Measurements from ENCODE around the gene BMP8A.

GRCh38 chr1:39469150-39469549 is 22.3 kb upstream of the BMP8A start:
- TF ChIP-seq CBX8 (IDR thresholded peaks at IDR 0.05; ENCODE audit: borderline replicate concordance, low read depth, low read length) = no peak
- TF ChIP-seq ATF3 (IDR thresholded peaks at IDR 0.05; ENCODE audit: insufficient read depth, low read depth, low read length) = no peak
- TF ChIP-seq CTCF (IDR thresholded peaks at IDR 0.05; ENCODE audit: control extremely low read depth in 1 of 3, insufficient read depth in 1 of 3, low read depth in 1 of 3, low read length in 3 of 3) = no peak
- no peak for TF ChIP-seq TBP (IDR thresholded peaks at IDR 0.05; ENCODE audit: low read depth, low read length)
- TF ChIP-seq RFX5 (IDR thresholded peaks at IDR 0.05; ENCODE audit: borderline replicate concordance, low read depth, low read length) = no peak
- TF ChIP-seq EZH2 (IDR thresholded peaks at IDR 0.05; ENCODE audit: low read depth, low read length, severe bottlenecking) = no peak
- TF ChIP-seq JUND (IDR thresholded peaks at IDR 0.05; ENCODE audit: low read length) = no peak
- TF ChIP-seq POLR2AphosphoS5 (IDR thresholded peaks at IDR 0.05; ENCODE audit: low read depth, low read length) = no peak
- TF ChIP-seq MAFK (IDR thresholded peaks at IDR 0.05; ENCODE audit: low read depth, low read length) = no peak
- TF ChIP-seq CEBPB (IDR thresholded peaks at IDR 0.05; ENCODE audit: low read depth, low read length) = no peak
- no peak for TF ChIP-seq SUZ12 (IDR thresholded peaks at IDR 0.05; ENCODE audit: low read length)

All from H1 (cell line).